ENCODE measurements around the gene C10orf53.
"Not testable (repeated sequence)": the region's sequence is repeated elsewhere in the genome, so short reads cannot be mapped to it uniquely, and the experiment has no call there.

The C10orf53 gene

GRCh38 chr10:49688920-49689319, 9.5 kb downstream of the C10orf53 start:
- DNase-seq = no peak

- DNase-seq = no peak
Measured at GRCh38 chr10:49689882-49690510, 10.5 kb downstream of the C10orf53 start.

- DNase-seq = no peak
Measured at GRCh38 chr10:49690698-49691356, 11.4 kb downstream of the C10orf53 start.

GRCh38 chr10:49691588-49691987, 12.1 kb downstream of the C10orf53 start:
- DNase-seq = no peak

GRCh38 chr10:49694466-49694865, 15.0 kb downstream of the C10orf53 start:
- no peak for DNase-seq

- DNase-seq = no peak
Measured at GRCh38 chr10:49696311-49696710, 16.9 kb downstream of the C10orf53 start.

GRCh38 chr10:49698679-49699078, 19.2 kb downstream of the C10orf53 start:
- no peak for DNase-seq

GRCh38 chr10:49700211-49700610, 20.8 kb downstream of the C10orf53 start:
- DNase-seq = no peak

GRCh38 chr10:49700997-49701396, 21.5 kb downstream of the C10orf53 start:
- DNase-seq = no peak

GRCh38 chr10:49707585-49707984, 28.1 kb downstream of the C10orf53 start:
- DNase-seq = no peak

GRCh38 chr10:49709934-49710333, 30.5 kb downstream of the C10orf53 start:
- DNase-seq = no peak

GRCh38 chr10:49710966-49711365, 31.5 kb downstream of the C10orf53 start:
- no peak for DNase-seq

- no peak for DNase-seq
Measured at GRCh38 chr10:49711481-49711880, 32.0 kb downstream of the C10orf53 start.

- DNase-seq = no peak
Measured at GRCh38 chr10:49713266-49713665, 33.8 kb downstream of the C10orf53 start.

- not testable (repeated sequence) for DNase-seq
Measured at GRCh38 chr10:49715157-49715556, 35.7 kb downstream of the C10orf53 start.

GRCh38 chr10:49726593-49726992, 47.1 kb downstream of the C10orf53 start:
- no peak for DNase-seq

- no peak for DNase-seq
Measured at GRCh38 chr10:49733866-49734265, 54.4 kb downstream of the C10orf53 start.

- DNase-seq = no peak
Measured at GRCh38 chr10:49734676-49735075, 55.2 kb downstream of the C10orf53 start.

GRCh38 chr10:49735161-49735560, 55.7 kb downstream of the C10orf53 start:
- DNase-seq = no peak

GRCh38 chr10:49735848-49736563, 56.6 kb downstream of the C10orf53 start:
- DNase-seq = no peak

GRCh38 chr10:49736564-49737113, 57.2 kb downstream of the C10orf53 start:
- DNase-seq = no peak

- no peak for DNase-seq
Measured at GRCh38 chr10:49737474-49738201, 58.2 kb downstream of the C10orf53 start.

Measured in activated gamma-delta T cell treated with Interleukin-2 at 50 U/mL for 16 hours (primary cell).